ENCODE data around the gene LRTM1. TPM values are rescaled to one million over a fixed set of nuclear protein-coding genes. Genes with fewer than 3 reads are reported as not detected.

LRTM1 gene
- total RNA-seq, 1 donor from 2014 or later = not detected

DNA sequence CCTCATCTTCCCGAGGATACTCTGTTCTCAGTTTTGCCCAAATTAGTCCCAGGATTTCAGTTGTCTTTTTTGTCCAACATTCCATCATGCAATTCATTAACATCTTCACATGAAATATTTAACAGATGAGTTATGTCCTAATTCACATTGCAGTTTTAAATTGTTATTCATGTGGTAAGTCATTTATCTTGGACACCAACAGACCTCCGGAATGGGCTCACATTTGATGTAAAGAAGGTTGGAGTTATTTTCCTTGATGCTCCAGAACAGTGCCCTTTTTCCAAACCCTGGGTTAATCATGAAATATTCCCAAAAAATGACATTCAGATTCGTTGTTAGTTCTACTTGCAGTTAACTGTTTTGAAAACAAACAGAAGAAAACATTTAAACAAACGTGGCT lies 32.8 kb upstream of the LRTM1 start:
- peak overlapping the region; percentile 50 for H3K27ac ChIP-seq (ENCODE audit: low read depth, low read length)
- H3K36me3 ChIP-seq (ENCODE audit: insufficient read depth, low read length) = no peaks in the 10 kb centered on the region
- no peak for FAIRE-seq
- Mint-ChIP-seq H3K4me1 (ENCODE audit: low read depth, unreplicated experiment) (peaks cover 9% of the 10 kb centered on the region), H3K36me3 (ENCODE audit: low read depth, unreplicated experiment) (no peaks in the 10 kb centered on the region), H3K27me3 (ENCODE audit: low read depth, unreplicated experiment) (no peaks in the 10 kb centered on the region), H3K9me3 (ENCODE audit: unreplicated experiment) (no peaks in the 10 kb centered on the region), H3K27ac (ENCODE audit: unreplicated experiment) (peak overlapping the region; percentile 60), H3K4me3 (ENCODE audit: unreplicated experiment) (no peak overlapping the region)
- peak; percentile 72 for DNase-seq (ENCODE audit: low read depth)
- no peak overlapping the region for H3K4me3 ChIP-seq (ENCODE audit: insufficient read depth, low read depth, low read length)
- no peaks in the 10 kb centered on the region for H3K79me2 ChIP-seq (ENCODE audit: insufficient read depth, low read length)
- no peaks in the 10 kb centered on the region for H3K9me3 ChIP-seq (ENCODE audit: insufficient read depth, low read depth, low read length)
- H3K27me3 ChIP-seq (ENCODE audit: insufficient read depth, low read length) = no peaks in the 10 kb centered on the region
- peaks cover 22% of the 10 kb centered on the region for H3K4me1 ChIP-seq (ENCODE audit: insufficient read depth, low read length)
- no peaks in the 10 kb centered on the region for H4K20me1 ChIP-seq (ENCODE audit: insufficient read depth, low read length)
- no peak overlapping the region for H3K4me2 ChIP-seq (ENCODE audit: low read length)
- TF ChIP-seq EZH2 (IDR thresholded peaks at IDR 0.05; ENCODE audit: insufficient read depth, low read length) = no peak
- TF ChIP-seq, protein P1, sequence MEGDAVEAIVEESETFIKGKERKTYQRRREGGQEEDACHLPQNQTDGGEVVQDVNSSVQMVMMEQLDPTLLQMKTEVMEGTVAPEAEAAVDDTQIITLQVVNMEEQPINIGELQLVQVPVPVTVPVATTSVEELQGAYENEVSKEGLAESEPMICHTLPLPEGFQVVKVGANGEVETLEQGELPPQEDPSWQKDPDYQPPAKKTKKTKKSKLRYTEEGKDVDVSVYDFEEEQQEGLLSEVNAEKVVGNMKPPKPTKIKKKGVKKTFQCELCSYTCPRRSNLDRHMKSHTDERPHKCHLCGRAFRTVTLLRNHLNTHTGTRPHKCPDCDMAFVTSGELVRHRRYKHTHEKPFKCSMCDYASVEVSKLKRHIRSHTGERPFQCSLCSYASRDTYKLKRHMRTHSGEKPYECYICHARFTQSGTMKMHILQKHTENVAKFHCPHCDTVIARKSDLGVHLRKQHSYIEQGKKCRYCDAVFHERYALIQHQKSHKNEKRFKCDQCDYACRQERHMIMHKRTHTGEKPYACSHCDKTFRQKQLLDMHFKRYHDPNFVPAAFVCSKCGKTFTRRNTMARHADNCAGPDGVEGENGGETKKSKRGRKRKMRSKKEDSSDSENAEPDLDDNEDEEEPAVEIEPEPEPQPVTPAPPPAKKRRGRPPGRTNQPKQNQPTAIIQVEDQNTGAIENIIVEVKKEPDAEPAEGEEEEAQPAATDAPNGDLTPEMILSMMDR (IDR thresholded peaks at IDR 0.05; ENCODE audit: insufficient read depth, low read depth, low read length) = no peak
- H3K9ac ChIP-seq (ENCODE audit: low read length) = peak overlapping the region; percentile 17
- no peak overlapping the region for H2AFZ ChIP-seq (ENCODE audit: low read depth, low read length)

DNA sequence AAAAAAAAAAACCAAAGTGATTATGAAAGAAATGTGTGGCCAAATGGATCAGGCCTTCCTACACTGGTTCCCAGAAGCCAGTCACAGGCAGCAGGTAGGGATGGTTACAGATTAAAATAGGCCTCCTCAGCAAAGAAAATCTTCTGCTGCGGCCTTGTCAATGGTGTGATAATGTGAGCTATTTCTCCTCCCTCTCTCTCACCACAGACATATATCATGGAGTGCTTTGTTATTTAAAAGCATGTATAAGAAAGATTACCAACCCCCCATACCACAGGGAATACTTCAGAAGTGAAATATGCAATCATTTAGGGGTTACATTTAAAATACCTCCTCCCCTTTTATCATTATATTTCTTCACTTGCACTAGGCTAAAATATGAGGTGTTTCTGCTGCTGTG lies 32.2 kb upstream of the LRTM1 start:
- no peak overlapping the region for H2AFZ ChIP-seq (ENCODE audit: low read depth, low read length)

DNA sequence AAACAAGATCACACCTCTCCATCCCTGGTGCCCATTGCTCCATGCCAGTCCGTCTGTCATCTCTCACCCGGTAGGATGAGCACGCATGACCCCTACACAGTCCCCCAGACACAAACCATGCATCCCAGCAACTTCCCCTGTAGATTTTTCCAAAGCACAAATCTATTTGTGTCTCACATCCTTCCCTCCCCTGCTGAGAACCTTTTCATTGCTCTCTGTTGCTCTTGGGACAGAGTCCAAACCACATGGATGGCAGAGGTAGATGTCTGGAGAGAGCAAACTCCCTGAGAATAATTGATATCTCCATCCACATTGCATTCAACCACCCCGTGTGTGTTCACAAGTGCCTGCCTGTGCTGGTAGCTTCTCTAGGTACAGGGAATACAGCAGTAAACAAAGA lies 29.9 kb upstream of the LRTM1 start:
- H3K27me3 Mint-ChIP-seq (ENCODE audit: low read depth, unreplicated experiment) = no peaks in the 10 kb centered on the region
- FAIRE-seq = no peak

More for the DNA sequence above, 32.2 kb upstream of the LRTM1 start:
- Histone ChIP-seq H3K79me2 (ENCODE audit: insufficient read depth, low read length) (no peaks in the 10 kb centered on the region), H4K20me1 (ENCODE audit: insufficient read depth, low read length) (no peaks in the 10 kb centered on the region), H3K9me3 (ENCODE audit: insufficient read depth, low read depth, low read length) (no peaks in the 10 kb centered on the region), H3K27me3 (ENCODE audit: insufficient read depth, low read length) (no peaks in the 10 kb centered on the region), H3K4me2 (ENCODE audit: low read length) (no peak overlapping the region), H3K36me3 (ENCODE audit: insufficient read depth, low read length) (no peaks in the 10 kb centered on the region), H3K27ac (ENCODE audit: low read depth, low read length) (peak overlapping the region; percentile 50), H3K4me3 (ENCODE audit: insufficient read depth, low read depth, low read length) (no peak overlapping the region), H3K9ac (ENCODE audit: low read length) (peak overlapping the region; percentile 17), H3K4me1 (ENCODE audit: insufficient read depth, low read length) (peaks cover 18% of the 10 kb centered on the region)
- Mint-ChIP-seq H3K36me3 (ENCODE audit: low read depth, unreplicated experiment) (no peaks in the 10 kb centered on the region), H3K27me3 (ENCODE audit: low read depth, unreplicated experiment) (no peaks in the 10 kb centered on the region), H3K4me1 (ENCODE audit: low read depth, unreplicated experiment) (peaks cover 6% of the 10 kb centered on the region), H3K4me3 (ENCODE audit: unreplicated experiment) (no peak overlapping the region), H3K27ac (ENCODE audit: unreplicated experiment) (peak overlapping the region; percentile 60), H3K9me3 (ENCODE audit: unreplicated experiment) (no peaks in the 10 kb centered on the region)
- FAIRE-seq (no peak), DNase-seq (ENCODE audit: low read depth) (peak; percentile 83)
- TF ChIP-seq, protein P1 (IDR thresholded peaks at IDR 0.05; ENCODE audit: insufficient read depth, low read depth, low read length) = no peak
- TF ChIP-seq EZH2 (IDR thresholded peaks at IDR 0.05; ENCODE audit: insufficient read depth, low read length) = no peak

More for the DNA sequence above, 29.9 kb upstream of the LRTM1 start:
- H3K4me3 Mint-ChIP-seq (ENCODE audit: unreplicated experiment) = no peak overlapping the region
- H3K4me1 ChIP-seq (ENCODE audit: insufficient read depth, low read length) = peaks cover 32% of the 10 kb centered on the region
- H3K36me3 ChIP-seq (ENCODE audit: insufficient read depth, low read length) = no peaks in the 10 kb centered on the region
- no peaks in the 10 kb centered on the region for H3K79me2 ChIP-seq (ENCODE audit: insufficient read depth, low read length)
- DNase-seq (ENCODE audit: low read depth) = peak; percentile 78
- peaks cover 23% of the 10 kb centered on the region for H3K4me1 Mint-ChIP-seq (ENCODE audit: low read depth, unreplicated experiment)
- TF ChIP-seq EZH2 (IDR thresholded peaks at IDR 0.05; ENCODE audit: insufficient read depth, low read length) = no peak
- TF ChIP-seq, protein P1 (IDR thresholded peaks at IDR 0.05; ENCODE audit: insufficient read depth, low read depth, low read length) = no peak
- no peak overlapping the region for H3K4me2 ChIP-seq (ENCODE audit: low read length)
- H3K9ac ChIP-seq (ENCODE audit: low read length) = peak overlapping the region; percentile 1
- no peak overlapping the region for H3K4me3 ChIP-seq (ENCODE audit: insufficient read depth, low read depth, low read length)
- H3K36me3 Mint-ChIP-seq (ENCODE audit: low read depth, unreplicated experiment) = no peaks in the 10 kb centered on the region
- H3K27me3 ChIP-seq (ENCODE audit: insufficient read depth, low read length) = no peaks in the 10 kb centered on the region
- peak overlapping the region; percentile 52 for H3K27ac ChIP-seq (ENCODE audit: low read depth, low read length)
- H3K9me3 Mint-ChIP-seq (ENCODE audit: unreplicated experiment) = no peaks in the 10 kb centered on the region
- no peak overlapping the region for H3K27ac Mint-ChIP-seq (ENCODE audit: unreplicated experiment)
- H3K9me3 ChIP-seq (ENCODE audit: insufficient read depth, low read depth, low read length) = no peaks in the 10 kb centered on the region
- no peak overlapping the region for H2AFZ ChIP-seq (ENCODE audit: low read depth, low read length)
- H4K20me1 ChIP-seq (ENCODE audit: insufficient read depth, low read length) = no peaks in the 10 kb centered on the region
